ENCODE measurements around the gene HSPB6. TPM values are rescaled to one million over a fixed set of nuclear protein-coding genes. Genes with fewer than 3 reads are reported as not detected.

HSPB6 gene
- polyA plus RNA-seq, 1 donor (not counting 4 experiments of a cell fraction or from before 2014, with no cell fraction given): not detected

DNA sequence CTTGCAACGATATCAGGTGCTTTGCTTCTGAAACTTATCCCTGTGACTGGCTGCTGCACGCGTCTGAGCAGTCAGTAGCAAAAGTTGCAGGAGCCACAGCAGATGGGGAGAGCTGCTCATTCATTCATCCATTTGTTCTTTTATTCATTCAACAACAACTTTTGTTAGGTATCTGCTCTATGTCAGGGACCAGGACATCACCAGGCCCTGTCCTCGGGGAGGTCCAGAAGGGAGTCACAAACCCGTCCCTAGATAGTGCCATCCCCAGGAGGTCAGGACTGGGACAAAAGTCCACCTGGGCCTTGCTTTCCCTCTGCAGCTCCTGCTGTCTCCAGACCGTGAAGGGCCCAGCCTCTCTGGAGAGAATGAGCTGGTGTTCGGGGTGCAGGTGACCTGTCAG, 21.1 kb upstream of the HSPB6 start:
- no peak for DNase-seq (ENCODE audit: low read depth, low spot score)
- H3K9ac ChIP-seq (ENCODE audit: control insufficient read depth, extremely low read depth, insufficient read depth, low read length): no peak overlapping the region
- no peaks in the 10 kb centered on the region for H3K9me1 ChIP-seq (ENCODE audit: control insufficient read depth, extremely low read depth, insufficient read depth, low read length)
- H3K36me3 ChIP-seq (ENCODE audit: control insufficient read depth in 2 of 2, extremely low read depth in 1 of 2, insufficient read depth in 2 of 2, low read length in 2 of 2): no peaks in the 10 kb centered on the region
- H3K4me2 ChIP-seq (ENCODE audit: control insufficient read depth, extremely low read depth, insufficient read depth, low read depth, low read length): no peak overlapping the region
- H3K9me3 ChIP-seq (ENCODE audit: control insufficient read depth, low read depth, low read length): no peaks in the 10 kb centered on the region
- H4K20me1 ChIP-seq (ENCODE audit: control insufficient read depth, extremely low read depth, insufficient read depth, low read length): no peaks in the 10 kb centered on the region
- H2AFZ ChIP-seq (ENCODE audit: control insufficient read depth, low read length): no peak overlapping the region
- no peak overlapping the region for H3K4me3 ChIP-seq (ENCODE audit: control insufficient read depth in 2 of 3, extremely low read depth in 1 of 3, insufficient read depth in 2 of 3, low read depth in 1 of 3, low read length in 3 of 3)
- H3K4me1 ChIP-seq (ENCODE audit: control insufficient read depth, extremely low read depth, insufficient read depth, low read length): peaks cover 4% of the 10 kb centered on the region
- no peaks in the 10 kb centered on the region for H3K27me3 ChIP-seq (ENCODE audit: control insufficient read depth, extremely low read depth, insufficient read depth, low read length)
- no peak overlapping the region for H3K27ac ChIP-seq (ENCODE audit: control insufficient read depth, insufficient read depth, low read length)
- H3K79me2 ChIP-seq (ENCODE audit: control insufficient read depth, insufficient read depth, low read length): no peaks in the 10 kb centered on the region
- FAIRE-seq: no peak
- dilution Hi-C loops (cut with MboI; ENCODE audit: extremely low pct_ligation_motif_present, low sequenced_read_pairs): no loop called here
- no peak for TF ChIP-seq EZH2 (IDR thresholded peaks at IDR 0.05; ENCODE audit: low read length)
- TF ChIP-seq, protein P1, sequence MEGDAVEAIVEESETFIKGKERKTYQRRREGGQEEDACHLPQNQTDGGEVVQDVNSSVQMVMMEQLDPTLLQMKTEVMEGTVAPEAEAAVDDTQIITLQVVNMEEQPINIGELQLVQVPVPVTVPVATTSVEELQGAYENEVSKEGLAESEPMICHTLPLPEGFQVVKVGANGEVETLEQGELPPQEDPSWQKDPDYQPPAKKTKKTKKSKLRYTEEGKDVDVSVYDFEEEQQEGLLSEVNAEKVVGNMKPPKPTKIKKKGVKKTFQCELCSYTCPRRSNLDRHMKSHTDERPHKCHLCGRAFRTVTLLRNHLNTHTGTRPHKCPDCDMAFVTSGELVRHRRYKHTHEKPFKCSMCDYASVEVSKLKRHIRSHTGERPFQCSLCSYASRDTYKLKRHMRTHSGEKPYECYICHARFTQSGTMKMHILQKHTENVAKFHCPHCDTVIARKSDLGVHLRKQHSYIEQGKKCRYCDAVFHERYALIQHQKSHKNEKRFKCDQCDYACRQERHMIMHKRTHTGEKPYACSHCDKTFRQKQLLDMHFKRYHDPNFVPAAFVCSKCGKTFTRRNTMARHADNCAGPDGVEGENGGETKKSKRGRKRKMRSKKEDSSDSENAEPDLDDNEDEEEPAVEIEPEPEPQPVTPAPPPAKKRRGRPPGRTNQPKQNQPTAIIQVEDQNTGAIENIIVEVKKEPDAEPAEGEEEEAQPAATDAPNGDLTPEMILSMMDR (optimal IDR thresholded peaks at IDR 0.05 in 1 of 3, IDR thresholded peaks at IDR 0.05 in 1 of 3, conservative IDR thresholded peaks at IDR 0.05 in 1 of 3; ENCODE audit: extremely low read depth in 1 of 3, insufficient read depth in 2 of 3, low read length in 3 of 3): no peak

DNA sequence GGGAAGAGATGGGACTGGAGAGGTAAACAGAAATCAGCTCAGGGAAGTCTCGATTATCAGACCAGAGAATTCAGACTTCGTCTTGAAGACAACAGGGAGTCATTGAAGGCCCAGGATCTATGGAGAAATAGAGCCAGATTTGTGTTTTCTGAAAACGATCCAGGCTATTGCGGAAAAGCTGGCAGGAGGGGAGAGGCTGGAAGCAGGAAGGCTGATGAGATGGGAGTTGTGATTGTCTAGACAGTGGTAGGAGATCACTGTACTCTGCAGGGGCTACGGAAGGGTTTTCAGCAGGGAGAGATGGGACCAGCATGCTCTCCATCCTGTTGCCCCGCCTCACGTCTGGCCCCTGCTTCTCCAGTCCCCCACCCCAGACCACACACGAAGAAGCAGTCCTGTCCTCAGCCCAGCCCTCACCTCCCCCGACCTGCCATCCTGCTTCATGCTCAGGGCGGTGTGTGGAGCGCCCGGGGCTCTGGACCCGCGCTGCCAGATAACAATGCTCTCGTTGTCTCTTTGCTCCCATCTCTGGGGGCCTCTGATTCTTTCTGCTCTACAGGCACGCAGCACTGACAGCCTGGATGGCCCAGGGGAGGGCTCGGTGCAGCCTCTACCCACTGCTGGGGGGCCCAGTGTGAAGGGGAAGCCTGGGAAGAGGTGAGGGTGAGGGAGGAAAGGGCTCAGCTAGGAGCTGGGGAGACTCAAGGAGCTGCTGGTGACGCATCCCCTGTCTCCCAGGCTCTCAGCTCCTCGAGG, 20.4 kb upstream of the HSPB6 start:
- H3K79me2 ChIP-seq (ENCODE audit: control insufficient read depth, insufficient read depth, low read length): no peaks in the 10 kb centered on the region
- TF ChIP-seq EZH2 (IDR thresholded peaks at IDR 0.05; ENCODE audit: low read length): no peak
- TF ChIP-seq, protein P1 (optimal IDR thresholded peaks at IDR 0.05 in 1 of 3, IDR thresholded peaks at IDR 0.05 in 1 of 3, conservative IDR thresholded peaks at IDR 0.05 in 1 of 3; ENCODE audit: extremely low read depth in 1 of 3, insufficient read depth in 2 of 3, low read length in 3 of 3): no peak
- no peak for DNase-seq (ENCODE audit: low read depth, low spot score)
- no peak overlapping the region for H3K4me2 ChIP-seq (ENCODE audit: control insufficient read depth, extremely low read depth, insufficient read depth, low read depth, low read length)
- H4K20me1 ChIP-seq (ENCODE audit: control insufficient read depth, extremely low read depth, insufficient read depth, low read length): no peaks in the 10 kb centered on the region
- no peak overlapping the region for H2AFZ ChIP-seq (ENCODE audit: control insufficient read depth, low read length)
- dilution Hi-C loops (cut with MboI; ENCODE audit: extremely low pct_ligation_motif_present, low sequenced_read_pairs): no loop called here
- H3K36me3 ChIP-seq (ENCODE audit: control insufficient read depth in 2 of 2, extremely low read depth in 1 of 2, insufficient read depth in 2 of 2, low read length in 2 of 2): no peaks in the 10 kb centered on the region
- no peaks in the 10 kb centered on the region for H3K9me1 ChIP-seq (ENCODE audit: control insufficient read depth, extremely low read depth, insufficient read depth, low read length)
- H3K9me3 ChIP-seq (ENCODE audit: control insufficient read depth, low read depth, low read length): no peaks in the 10 kb centered on the region
- no peak for FAIRE-seq
- no peak overlapping the region for H3K9ac ChIP-seq (ENCODE audit: control insufficient read depth, extremely low read depth, insufficient read depth, low read length)
- peaks cover 4% of the 10 kb centered on the region for H3K4me1 ChIP-seq (ENCODE audit: control insufficient read depth, extremely low read depth, insufficient read depth, low read length)
- H3K4me3 ChIP-seq (ENCODE audit: control insufficient read depth in 2 of 3, extremely low read depth in 1 of 3, insufficient read depth in 2 of 3, low read depth in 1 of 3, low read length in 3 of 3): no peak overlapping the region
- H3K27me3 ChIP-seq (ENCODE audit: control insufficient read depth, extremely low read depth, insufficient read depth, low read length): no peaks in the 10 kb centered on the region
- H3K27ac ChIP-seq (ENCODE audit: control insufficient read depth, insufficient read depth, low read length): no peak overlapping the region
